Uterus (tissue), 4 donors: ENCODE measurements around the gene PRELP. TPM values are rescaled to one million over a fixed set of nuclear protein-coding genes. Genes with fewer than 3 reads are reported as not detected.
A peak's percentile ranks its signal among the peaks of the same experiment; 100 is the strongest.

Source experiments
- DNase-seq, 2 donors: peaks; one replicate each; pipeline ENCODE4 v3.0.0-alpha.2; 2019 to 2020
- H3K27ac ChIP-seq, 2 donors: fragments of 200-600 bp; sonication (generic); 1 replicate in 1 of 2; 2 replicates in 1 of 2; pipeline ENCODE4 v1.5.1; 2016 to 2018
- H3K27me3 ChIP-seq, 2 donors: fragments of 200-600 bp; sonication (generic); one replicate each; pipeline ENCODE4 v1.5.1; 2018 to 2019; ENCODE audit warnings: control low read depth in 1 of 2
- H3K36me3 ChIP-seq, 2 donors: fragments of 200-600 bp; sonication (generic); one replicate each; pipeline ENCODE4 v1.5.1; 2019; ENCODE audit warnings: control low read depth in 1 of 2
- H3K4me1 ChIP-seq, 2 donors: fragments of 200-600 bp; sonication (generic); one replicate each; pipeline ENCODE4 v1.5.1; 2018 to 2019; ENCODE audit warnings: control low read depth in 1 of 2
- H3K4me3 ChIP-seq, 2 donors: fragments of 200-600 bp; sonication (generic); 1 replicate in 1 of 2; 2 replicates in 1 of 2; pipeline ENCODE4 v1.5.1; 2018 to 2019; ENCODE audit warnings: mild to moderate bottlenecking in 1 of 2
- H3K9me3 ChIP-seq, 2 donors: fragments of 200-600 bp; sonication (generic); one replicate each; pipeline ENCODE4 v1.5.1; 2019; ENCODE audit warnings: control low read depth in 1 of 2
- CTCF ChIP-seq, 4 experiments: fragments of 200-600 bp in 2 of 4; fragments of 450-650 bp in 2 of 4; sonication (generic) in 2 of 4; IDR thresholded peaks; one replicate each; pipeline ENCODE4 v1.5.1; 2016 to 2019; ENCODE audit warnings: antibody characterized with exemption in 4 of 4, mild to moderate bottlenecking in 2 of 4, moderate library complexity in 1 of 4
- POLR2A ChIP-seq, 2 donors: fragments of 450-650 bp; IDR thresholded peaks; one replicate each; pipeline ENCODE4 v1.6.1; 2016; ENCODE audit warnings: antibody characterized with exemption in 2 of 2, mild to moderate bottlenecking in 1 of 2, moderate library complexity in 1 of 2
- intact Hi-C: fragments of 100-400 bp; cut with DNase I; formaldehyde crosslinking; loops from one replicate; pipeline ENCODE4 v1.15.1; 2023; ENCODE audit warnings: low total_unique reads
- total RNA-seq, 4 donors: library from RNA; depleted of rRNA in 3 of 4; stranded (reverse); fragments of >200 nt in 3 of 4; gene quantifications; one replicate each; pipeline versions ENCODE4 v1.1.0 to v1.2.4, GENCODE V29; 2014 to 2023
- donor health status: DM: yes; HTN: yes; CAD: no.

The PRELP gene
- total RNA-seq, 4 donors from 2014 or later, result 6.2 to 117 (median 56.6) TPM

GRCh38 chr1:203448521-203449061 is 27.0 kb upstream of the PRELP start:
- peak; percentile 62 to 69 for DNase-seq
- Histone ChIP-seq H3K36me3 (no peaks in the 10 kb centered on the region), H3K9me3 (no peaks in the 10 kb centered on the region), H3K4me1 (peaks cover 0 to 4% of the 10 kb centered on the region in 2 donors), H3K27me3 (no peaks in the 10 kb centered on the region), H3K4me3 (no peak overlapping the region), H3K27ac (peak overlapping the region; percentile 81 to 84)
- intact Hi-C loops, result no loop called here
- TF ChIP-seq CTCF (IDR thresholded peaks at IDR 0.05) (no peak), POLR2A (IDR thresholded peaks at IDR 0.05) (no peak)

DNA sequence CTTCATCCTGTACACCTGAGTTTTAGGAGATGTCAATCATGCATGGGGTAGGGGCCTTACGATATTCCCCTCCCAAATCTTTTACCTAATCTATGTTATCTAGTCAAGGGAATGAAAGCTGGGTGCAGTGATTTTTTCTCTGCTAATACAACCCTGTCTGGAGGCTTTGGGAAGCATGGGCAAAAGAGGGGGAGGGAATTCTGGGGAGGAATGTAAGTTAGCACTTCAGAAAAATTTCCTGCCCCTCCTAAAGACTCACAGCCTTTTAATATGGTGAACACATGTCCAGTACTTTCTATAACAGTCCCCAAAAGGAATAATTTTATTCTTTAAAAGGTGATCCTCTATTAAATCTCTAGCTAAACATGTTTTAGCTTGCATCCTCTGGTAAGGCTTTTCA is 25.6 kb upstream of the PRELP start:
- no peak overlapping the region for H3K4me3 ChIP-seq
- intact Hi-C loops, result no loop called here
- H3K27ac ChIP-seq, result peak overlapping the region; percentile 81 to 84
- no peaks in the 10 kb centered on the region for H3K27me3 ChIP-seq
- no peak for DNase-seq
- peaks cover 0 to 4% of the 10 kb centered on the region in 2 donors for H3K4me1 ChIP-seq
- H3K9me3 ChIP-seq, result no peaks in the 10 kb centered on the region
- H3K36me3 ChIP-seq, result no peaks in the 10 kb centered on the region
- no peak for TF ChIP-seq POLR2A (IDR thresholded peaks at IDR 0.05)
- TF ChIP-seq CTCF (IDR thresholded peaks at IDR 0.05), result no peak

- Histone ChIP-seq H3K27me3 (no peaks in the 10 kb centered on the region), H3K9me3 (no peaks in the 10 kb centered on the region), H3K4me1 (peaks cover 0 to 4% of the 10 kb centered on the region in 2 donors), H3K27ac (peak overlapping the region; percentile 81 to 84), H3K36me3 (no peaks in the 10 kb centered on the region), H3K4me3 (no peak overlapping the region)
- intact Hi-C loops, result no loop called here
- DNase-seq, result no peak
- TF ChIP-seq POLR2A (IDR thresholded peaks at IDR 0.05) (no peak), CTCF (IDR thresholded peaks at IDR 0.05) (no peak)
These were observed 25.0 kb upstream of the PRELP start for GRCh38 chr1:203450479-203451149.

DNA sequence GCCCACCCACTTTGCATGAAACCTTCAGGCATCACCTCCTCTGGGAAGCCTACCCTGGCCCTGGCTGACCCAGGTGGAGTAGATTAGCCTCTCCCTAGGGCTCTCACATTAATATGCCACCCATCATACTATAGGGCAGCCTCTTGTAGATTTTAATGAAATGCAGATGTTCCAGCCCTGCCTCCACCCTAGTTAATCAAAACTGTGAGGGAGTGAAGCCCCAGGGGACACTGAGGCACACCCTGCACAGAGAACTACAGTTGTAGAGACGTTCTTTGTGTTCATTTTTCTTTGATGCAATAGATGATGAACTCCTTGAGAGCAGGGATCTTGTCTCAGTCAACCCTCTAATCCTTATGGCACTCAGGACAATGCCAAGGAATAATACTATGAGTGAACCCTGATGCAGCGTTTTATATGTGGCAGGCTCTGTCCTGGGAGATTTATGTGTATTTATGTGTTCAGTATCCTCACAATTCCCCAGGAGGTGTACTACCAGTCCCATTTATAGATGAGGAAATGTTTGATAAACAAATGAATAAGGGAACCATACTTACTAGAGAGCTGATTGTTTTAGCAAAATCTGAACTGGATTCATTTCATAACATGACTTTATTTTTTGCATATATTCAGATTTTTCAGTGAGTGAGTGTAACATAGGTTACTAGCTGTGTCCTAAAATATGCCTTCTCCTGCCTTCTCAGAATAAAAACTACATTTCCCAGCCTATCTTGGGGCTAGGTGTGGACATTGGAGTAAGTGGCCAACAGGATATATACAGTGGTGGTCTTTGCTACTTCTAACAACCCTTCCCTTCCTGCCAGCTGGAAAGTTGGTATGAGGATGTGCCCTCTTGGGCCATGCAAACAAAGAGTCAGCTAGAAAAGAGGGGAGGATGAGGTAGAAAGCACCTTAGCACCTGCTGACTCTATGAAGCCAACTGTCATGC is 23.5 kb upstream of the PRELP start:
- H3K4me1 ChIP-seq, result peaks cover 0 to 4% of the 10 kb centered on the region in 2 donors
- no peaks in the 10 kb centered on the region for H3K36me3 ChIP-seq
- H3K27me3 ChIP-seq, result no peaks in the 10 kb centered on the region
- intact Hi-C loops, result no loop called here
- TF ChIP-seq CTCF (IDR thresholded peaks at IDR 0.05), result no peak
- no peak for TF ChIP-seq POLR2A (IDR thresholded peaks at IDR 0.05)
- no peak overlapping the region for H3K4me3 ChIP-seq
- H3K9me3 ChIP-seq, result no peaks in the 10 kb centered on the region
- H3K27ac ChIP-seq, result no peak overlapping the region
- DNase-seq, result no peak
